ENCODE results near the gene CCNG2. TPM values are rescaled to one million over a fixed set of nuclear protein-coding genes. Genes with fewer than 3 reads are reported as not detected.

Gene CCNG2
- total and polyA plus RNA-seq, 10 of the 15 experiments (the other 5 are each of a cell fraction or from before 2014, with no cell fraction given) = 1.9 to 70.6 (median 5.9) TPM

- TF ChIP-seq YBX1 (IDR thresholded peaks at IDR 0.05) (no peak), SMAD1 (IDR thresholded peaks at IDR 0.05; ENCODE audit: low read depth, partially characterized antibody) (no peak), USF1 (IDR thresholded peaks at IDR 0.05; ENCODE audit: borderline replicate concordance, extremely low read length, insufficient read depth, low read depth, low read length) (no peak), SMC3 (IDR thresholded peaks at IDR 0.05; ENCODE audit: borderline replicate concordance, low read length) (no peak)
- TF ChIP-seq, protein P1, sequence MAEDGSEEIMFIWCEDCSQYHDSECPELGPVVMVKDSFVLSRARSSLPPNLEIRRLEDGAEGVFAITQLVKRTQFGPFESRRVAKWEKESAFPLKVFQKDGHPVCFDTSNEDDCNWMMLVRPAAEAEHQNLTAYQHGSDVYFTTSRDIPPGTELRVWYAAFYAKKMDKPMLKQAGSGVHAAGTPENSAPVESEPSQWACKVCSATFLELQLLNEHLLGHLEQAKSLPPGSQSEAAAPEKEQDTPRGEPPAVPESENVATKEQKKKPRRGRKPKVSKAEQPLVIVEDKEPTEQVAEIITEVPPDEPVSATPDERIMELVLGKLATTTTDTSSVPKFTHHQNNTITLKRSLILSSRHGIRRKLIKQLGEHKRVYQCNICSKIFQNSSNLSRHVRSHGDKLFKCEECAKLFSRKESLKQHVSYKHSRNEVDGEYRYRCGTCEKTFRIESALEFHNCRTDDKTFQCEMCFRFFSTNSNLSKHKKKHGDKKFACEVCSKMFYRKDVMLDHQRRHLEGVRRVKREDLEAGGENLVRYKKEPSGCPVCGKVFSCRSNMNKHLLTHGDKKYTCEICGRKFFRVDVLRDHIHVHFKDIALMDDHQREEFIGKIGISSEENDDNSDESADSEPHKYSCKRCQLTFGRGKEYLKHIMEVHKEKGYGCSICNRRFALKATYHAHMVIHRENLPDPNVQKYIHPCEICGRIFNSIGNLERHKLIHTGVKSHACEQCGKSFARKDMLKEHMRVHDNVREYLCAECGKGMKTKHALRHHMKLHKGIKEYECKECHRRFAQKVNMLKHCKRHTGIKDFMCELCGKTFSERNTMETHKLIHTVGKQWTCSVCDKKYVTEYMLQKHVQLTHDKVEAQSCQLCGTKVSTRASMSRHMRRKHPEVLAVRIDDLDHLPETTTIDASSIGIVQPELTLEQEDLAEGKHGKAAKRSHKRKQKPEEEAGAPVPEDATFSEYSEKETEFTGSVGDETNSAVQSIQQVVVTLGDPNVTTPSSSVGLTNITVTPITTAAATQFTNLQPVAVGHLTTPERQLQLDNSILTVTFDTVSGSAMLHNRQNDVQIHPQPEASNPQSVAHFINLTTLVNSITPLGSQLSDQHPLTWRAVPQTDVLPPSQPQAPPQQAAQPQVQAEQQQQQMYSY (CRISPR knock-in tag; IDR thresholded peaks at IDR 0.05) = no peak
Observed at GRCh38 chr4:77141964-77142645, 14.9 kb upstream of the CCNG2 start (continued).

GRCh38 chr4:77142646-77143028 lies 14.4 kb upstream of the CCNG2 start:
- H3K9me3 ChIP-seq (replicated peaks; ENCODE audit: control insufficient read depth, insufficient read depth, low read length) = no peaks in the 10 kb centered on the region
- H3K4me2 ChIP-seq (ENCODE audit: control insufficient read depth, insufficient read depth) = no peak overlapping the region

More at GRCh38 chr4:77142646-77143028, 14.4 kb upstream of the CCNG2 start:
- POLR2A ChIA-PET = no interaction called here
- no peaks in the 10 kb centered on the region for H3K36me3 ChIP-seq (ENCODE audit: control insufficient read depth in 2 of 2, insufficient read depth in 2 of 2, low read length in 1 of 2)
- no peaks in the 10 kb centered on the region for H3K79me2 ChIP-seq (ENCODE audit: control insufficient read depth, insufficient read depth, low read length)
- no peak overlapping the region for H3K27ac ChIP-seq (ENCODE audit: control insufficient read depth, insufficient read depth)
- RAD21 ChIA-PET (ENCODE audit: unreplicated experiment) = interaction anchor here (1.1 to 1.7 kb wide), 3 partner anchors 13 to 61 kb away, joined by 3 to 5 read pairs (median 4); no protein-coding TSS in a partner anchor
- no peaks in the 10 kb centered on the region for H4K20me1 ChIP-seq (ENCODE audit: control insufficient read depth, insufficient read depth)
- TF ChIP-seq SMAD1 (IDR thresholded peaks at IDR 0.05; ENCODE audit: low read depth, partially characterized antibody) (no peak), EED (IDR thresholded peaks at IDR 0.05; ENCODE audit: low read depth) (no peak), SKIL (IDR thresholded peaks at IDR 0.05; ENCODE audit: low read depth, poor library complexity, severe bottlenecking) (no peak), RBBP5 (conservative IDR thresholded peaks at IDR 0.05) (no peak), MYB (IDR thresholded peaks at IDR 0.05; ENCODE audit: borderline replicate concordance, low read depth, low read length) (no peak)
- TF ChIP-seq, protein P2, sequence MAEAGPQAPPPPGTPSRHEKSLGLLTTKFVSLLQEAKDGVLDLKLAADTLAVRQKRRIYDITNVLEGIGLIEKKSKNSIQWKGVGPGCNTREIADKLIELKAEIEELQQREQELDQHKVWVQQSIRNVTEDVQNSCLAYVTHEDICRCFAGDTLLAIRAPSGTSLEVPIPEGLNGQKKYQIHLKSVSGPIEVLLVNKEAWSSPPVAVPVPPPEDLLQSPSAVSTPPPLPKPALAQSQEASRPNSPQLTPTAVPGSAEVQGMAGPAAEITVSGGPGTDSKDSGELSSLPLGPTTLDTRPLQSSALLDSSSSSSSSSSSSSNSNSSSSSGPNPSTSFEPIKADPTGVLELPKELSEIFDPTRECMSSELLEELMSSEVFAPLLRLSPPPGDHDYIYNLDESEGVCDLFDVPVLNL (IDR thresholded peaks at IDR 0.05; ENCODE audit: low read depth, low read length) = no peak
- H2AFZ ChIP-seq (ENCODE audit: control insufficient read depth, low read depth, low read length) = no peak overlapping the region
- no peak overlapping the region for H3K4me3 ChIP-seq
- in situ Hi-C loops (cut with MboI) (no loop called here), intact Hi-C loops (cut with micrococcal nuclease; ENCODE audit: unreplicated experiment) (no loop called here)
- CTCF ChIA-PET = interaction anchor here (0.7 to 4.1 kb wide), 3 partner anchors 12 to 60 kb away, joined by 3 to 22 read pairs (median 3); no protein-coding TSS in a partner anchor
- SMC1A ChIA-PET (ENCODE audit: uncharacterized antibody, unreplicated experiment) = interaction anchor here (0.5 to 2.5 kb wide), 4 partner anchors 12 to 378 kb away, joined by 3 to 16 read pairs (median 4); no protein-coding TSS in a partner anchor
- WGBS (ENCODE audit: insufficient coverage, insufficient replicate concordance, low lambda C conversion rate, missing lambda C conversion rate) = 35% methylated on average over 4 of the region's 4 CpGs
- no peak for ATAC-seq
- FAIRE-seq = no peak
- BruUV-seq (replicated peaks) = no TSS peak
- no peak overlapping the region for H3K9ac ChIP-seq (ENCODE audit: control insufficient read depth, insufficient read depth, low read length)
- no peaks in the 10 kb centered on the region for H3K27me3 ChIP-seq (replicated peaks in 1 of 2; ENCODE audit: control insufficient read depth in 2 of 2, insufficient read depth in 2 of 2, low read length in 1 of 2)
- no peak for DNase-seq (ENCODE audit: low read depth, low spot score)
- H3K4me1 ChIP-seq (ENCODE audit: control insufficient read depth, insufficient read depth, low read length) = no peaks in the 10 kb centered on the region

Measured in GM12878 (cell line).